Lower leg skin (tissue), 3 donors: ENCODE data around the gene C14orf132.

Experiments used
- CTCF ChIP-seq, 3 donors: fragments of 450-650 bp; IDR thresholded peaks; one replicate each; pipeline ENCODE4 v1.5.1; 2016; ENCODE audit warnings: antibody characterized with exemption in 3 of 3, mild to moderate bottlenecking in 3 of 3, moderate library complexity in 2 of 3
- POLR2A ChIP-seq, 2 donors: fragments of 450-650 bp; IDR thresholded peaks; one replicate each; pipeline ENCODE4 v1.6.1; 2016 to 2017; ENCODE audit warnings: antibody characterized with exemption in 2 of 2, mild to moderate bottlenecking in 1 of 2, moderate library complexity in 1 of 2

GRCh38 chr14:96086032-96086431 is 46.9 kb downstream of the C14orf132 start:
- TF ChIP-seq CTCF (IDR thresholded peaks at IDR 0.05) (no peak), POLR2A (IDR thresholded peaks at IDR 0.05) (no peak)
